Endothelial cell of umbilical vein (primary cell): ENCODE results near the gene MROH8. TPM values are rescaled to one million over a fixed set of nuclear protein-coding genes. Genes with fewer than 3 reads are reported as not detected.

Experiments used
- BruUV-seq: library from RNA; stranded (reverse); fragments of 400-500 nt; replicated peaks from 2 replicates; lab custom pipeline; 2021; lab: Mats Ljungman, UMichigan
- CTCF ChIA-PET: fragments of 300-600, 350-600 bp; sonication (Branson Sonifier 250); formaldehyde crosslinking; loops from one replicate; lab custom pipeline; 2021; ENCODE audit warnings: antibody characterized with exemption, inconsistent platforms; lab: Charles Lee
- POLR2A ChIA-PET: fragments of 300-600, 350-600 bp; sonication (Branson Sonifier 250); formaldehyde crosslinking; loops from one replicate; lab custom pipeline; 2021; ENCODE audit warnings: antibody characterized with exemption, inconsistent platforms; lab: Charles Lee
- DNase-seq: peaks from one replicate; pipeline ENCODE4 v3.0.0-alpha.2; 2011; ENCODE audit warnings: low read depth, low spot score
- FAIRE-seq: peaks from 2 replicates; lab custom pipeline; 2011; peaks lifted over from hg19 to GRCh38; lab: Jason Lieb, UNC
- H2AFZ ChIP-seq: 2 replicates; pipeline ENCODE4 v1.6.0; 2012; ENCODE audit warnings: low read depth, low read length, control low read depth, inconsistent platforms
- H3K27ac ChIP-seq: 2 replicates; pipeline ENCODE4 v1.5.1; 2011; ENCODE audit warnings: low read depth, mild to moderate bottlenecking, control low read depth, low read length, moderate library complexity; ENCODE audit not compliant: insufficient read depth
- H3K27me3 ChIP-seq, 2 experiments: 2 replicates each; pipeline versions ENCODE4 v1.6.0 to v1.6.1; 2011; ENCODE audit warnings: low read length in 2 of 2, mixed read lengths in 1 of 2; ENCODE audit not compliant: control insufficient read depth in 2 of 2, insufficient read depth in 2 of 2
- H3K36me3 ChIP-seq, 2 experiments: 2 replicates in 1 of 2; 3 replicates in 1 of 2; pipeline ENCODE4 v1.5.1; 2011; ENCODE audit warnings: low read length in 2 of 2, mild to moderate bottlenecking in 1 of 2, moderate library complexity in 1 of 2; ENCODE audit not compliant: control insufficient read depth in 2 of 2, insufficient read depth in 2 of 2; ENCODE audit errors: extremely low read depth in 1 of 2
- H3K4me1 ChIP-seq: 3 replicates; pipeline ENCODE4 v1.5.1; 2011; ENCODE audit warnings: mild to moderate bottlenecking, low read length; ENCODE audit not compliant: control insufficient read depth, insufficient read depth; ENCODE audit errors: extremely low read depth
- H3K4me2 ChIP-seq: 2 replicates; pipeline ENCODE4 v1.6.1; 2011; ENCODE audit warnings: low read length, control low read depth, mixed read lengths; ENCODE audit not compliant: insufficient read depth
- H3K4me3 ChIP-seq, 3 experiments: fragments of 200-600 bp in 1 of 3; sonication (generic), shearing (Covaris generic) in 1 of 3; replicated peaks in 1 of 3; 2 replicates each; pipeline ENCODE4 v1.5.1; 2011 to 2016; ENCODE audit warnings: control low read depth in 3 of 3, low read length in 3 of 3, mild to moderate bottlenecking in 2 of 3, inconsistent platforms in 1 of 3, low read depth in 1 of 3, moderate library complexity in 1 of 3; ENCODE audit not compliant: insufficient read depth in 1 of 3
- H3K79me2 ChIP-seq: 2 replicates; pipeline ENCODE4 v1.6.0; 2012; ENCODE audit warnings: low read length, inconsistent platforms; ENCODE audit not compliant: control insufficient read depth, insufficient read depth
- H3K9ac ChIP-seq: replicated peaks from 2 replicates; pipeline ENCODE3; 2011; ENCODE audit warnings: low read length, control low read depth; ENCODE audit not compliant: insufficient read depth; ENCODE audit errors: extremely low read depth
- H3K9me1 ChIP-seq: replicated peaks from 3 replicates; pipeline ENCODE4 v1.6.0; 2011; ENCODE audit warnings: mild to moderate bottlenecking, low read length; ENCODE audit not compliant: control insufficient read depth, insufficient read depth; ENCODE audit errors: extremely low read depth
- H3K9me3 ChIP-seq: replicated peaks from 2 replicates; pipeline ENCODE4 v1.5.1; 2012; ENCODE audit warnings: low read length, inconsistent platforms; ENCODE audit not compliant: control insufficient read depth, insufficient read depth
- H4K20me1 ChIP-seq: replicated peaks from 2 replicates; pipeline ENCODE3; 2011; ENCODE audit warnings: mild to moderate bottlenecking, low read length; ENCODE audit not compliant: control insufficient read depth, insufficient read depth; ENCODE audit errors: extremely low read depth
- FOS ChIP-seq: IDR thresholded peaks from 2 replicates; pipeline ENCODE4 v1.6.1; 2011; ENCODE audit warnings: mild to moderate bottlenecking, low read length, moderate library complexity, borderline replicate concordance; ENCODE audit not compliant: insufficient read depth
- POLR2A ChIP-seq: IDR thresholded peaks from 2 replicates; pipeline ENCODE4 v1.6.1; 2012; ENCODE audit warnings: low read depth, mild to moderate bottlenecking, control low read depth, low read length
- dilution Hi-C: fragments of 300-500 bp; cut with MboI; formaldehyde crosslinking; loops from one replicate; pipeline ENCODE4 v1.15.0; 2019; ENCODE audit warnings: low sequenced_read_pairs; ENCODE audit not compliant: extremely low pct_ligation_motif_present
- intact Hi-C: fragments of 100-400 bp; cut with micrococcal nuclease; formaldehyde crosslinking; loops from one replicate; pipeline ENCODE4 v1.10.0; 2022
- polyA plus RNA-seq, 4 experiments: library from polyadenylated mRNA; depleted of rRNA in 3 of 4; stranded (reverse) in 3 of 4; unstranded in 1 of 4; fragments of >200 nt; gene quantifications; 2 replicates each; pipeline versions ENCODE4 v1.2.1 to v1.2.3, GENCODE V29; 2011 to 2012; ENCODE audit warnings: missing spikeins in 1 of 4
- total RNA-seq: library from RNA; stranded (reverse); gene quantifications from 2 replicates; pipeline ENCODE4 v1.2.3, GENCODE V29; 2021
- TF ChIP-seq, protein P1 (sequence below): IDR thresholded peaks from 2 replicates; pipeline ENCODE4 v1.6.1; 2011; ENCODE audit not compliant: insufficient read depth, insufficient read length

The MROH8 gene
- total and polyA plus RNA-seq, 2 donors (not counting 3 experiments of a cell fraction or from before 2014, with no cell fraction given), result 1.3 to 1.5 TPM

- no peaks in the 10 kb centered on the region for H3K27me3 ChIP-seq
Observed at GRCh38 chr20:37053230-37053950, 126.0 kb downstream of the MROH8 start.

More at GRCh38 chr20:37053230-37053950, 126.0 kb downstream of the MROH8 start:
- H3K9ac ChIP-seq, result no peak overlapping the region
- no peak overlapping the region for H2AFZ ChIP-seq
- ChIA-PET CTCF (no interaction called here), POLR2A (no interaction called here)
- no TSS peak for BruUV-seq
- no peak overlapping the region for H3K4me3 ChIP-seq
- peaks cover 0 to 3% of the 10 kb centered on the region in 2 experiments for H3K36me3 ChIP-seq
- H3K4me1 ChIP-seq, result no peaks in the 10 kb centered on the region
- H3K9me1 ChIP-seq, result no peaks in the 10 kb centered on the region
- no peak for DNase-seq
- no peak overlapping the region for H3K27ac ChIP-seq
- H4K20me1 ChIP-seq, result no peaks in the 10 kb centered on the region
- no peaks in the 10 kb centered on the region for H3K79me2 ChIP-seq
- no peaks in the 10 kb centered on the region for H3K9me3 ChIP-seq
- dilution Hi-C loops (no loop called here), intact Hi-C loops (no loop called here)
- FAIRE-seq, result no peak
- no peak overlapping the region for H3K4me2 ChIP-seq
- TF ChIP-seq POLR2A (no peak), FOS (no peak)
- TF ChIP-seq, protein P1, sequence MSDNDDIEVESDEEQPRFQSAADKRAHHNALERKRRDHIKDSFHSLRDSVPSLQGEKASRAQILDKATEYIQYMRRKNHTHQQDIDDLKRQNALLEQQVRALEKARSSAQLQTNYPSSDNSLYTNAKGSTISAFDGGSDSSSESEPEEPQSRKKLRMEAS, result no peak

Other genes starting within 250 kb of the MROH8 start
- gene SAMHD1, start 227.8 kb downstream of the MROH8 start, total RNA-seq, result 27.5 and 28.3 TPM in 2 replicates
- gene SAMHD1, start 227.8 kb downstream of the MROH8 start, polyA plus RNA-seq, result 9.4 and 13.7 TPM in 2 replicates
- 16.8 and 20.1 TPM in 2 replicates for gene RBL1, start 83.6 kb downstream of the MROH8 start, total RNA-seq
- gene RBL1, start 83.6 kb downstream of the MROH8 start, polyA plus RNA-seq, result 2.7 and 3.1 TPM in 2 replicates
- gene RPN2, start 218 bp downstream of the MROH8 start, total RNA-seq, result 243 and 283 TPM in 2 replicates
- gene RPN2, start 218 bp downstream of the MROH8 start, polyA plus RNA-seq, result 530 and 586 TPM in 2 replicates
- not detected in 2 replicates for gene GHRH, start 82.3 kb upstream of the MROH8 start, total RNA-seq
- not detected in 2 replicates for gene GHRH, start 82.3 kb upstream of the MROH8 start, polyA plus RNA-seq
- gene MANBAL, start 110.1 kb upstream of the MROH8 start, total RNA-seq, result 32.3 and 34.6 TPM in 2 replicates
- 104 and 115 TPM in 2 replicates for gene MANBAL, start 110.1 kb upstream of the MROH8 start, polyA plus RNA-seq
- 29.4 and 30.7 TPM in 2 replicates for gene SRC, start 166.6 kb upstream of the MROH8 start, total RNA-seq
- gene SRC, start 166.6 kb upstream of the MROH8 start, polyA plus RNA-seq, result 22.6 and 22.8 TPM in 2 replicates